A549 (cell line): ENCODE data around the gene ULK4. TPM values are rescaled to one million over a fixed set of nuclear protein-coding genes. Genes with fewer than 3 reads are reported as not detected.

Experiments used
- ATAC-seq, 2 experiments: fragments of 200-7000 bp in 1 of 2; fragments of >200 bp in 1 of 2; cut with Nextera tagmentation in 1 of 2; cut with Tn5 transposase in 1 of 2; 3 replicates each; pipeline versions ENCODE4 v1.8.0 to v1.9.1; 2018 to 2020; ENCODE audit warnings: mild to moderate bottlenecking in 1 of 2, moderate library complexity in 1 of 2
- CTCF ChIA-PET: fragments of 300-600 bp; sonication (Branson Sonifier 250); formaldehyde crosslinking; extraction: SDS; loops from one replicate; lab custom pipeline; 2021; ENCODE audit warnings: antibody characterized with exemption, inconsistent platforms; lab: Yijun Ruan, JAX
- POLR2A ChIA-PET: fragments of 350-600 bp; formaldehyde crosslinking; extraction: SDS; loops from one replicate; lab custom pipeline; 2021; ENCODE audit warnings: antibody characterized with exemption, inconsistent platforms; lab: Yijun Ruan, JAX
- DNase-seq, 2 experiments: peaks; one replicate each; pipeline versions ENCODE4 v3.0.0 to v3.0.0-alpha.2; 2011 to 2016; ENCODE audit warnings: low read depth in 1 of 2, low spot score in 1 of 2
- FAIRE-seq: peaks from 2 replicates; lab custom pipeline; 2011; peaks lifted over from hg19 to GRCh38; lab: Jason Lieb, UNC
- H3K27ac ChIP-seq, 2 experiments: fragments of >200 bp; sonication (Bioruptor Twin); formaldehyde crosslinking; 3 replicates each; pipeline ENCODE4 v1.5.1; 2016 to 2017
- H3K4me1 ChIP-seq: fragments of >200 bp; sonication (Bioruptor Twin); formaldehyde crosslinking; 3 replicates; pipeline ENCODE4 v1.6.1; 2016
- H3K4me2 ChIP-seq: fragments of >200 bp; sonication (Bioruptor Twin); formaldehyde crosslinking; 3 replicates; pipeline ENCODE4 v1.6.1; 2016
- H3K4me3 ChIP-seq: fragments of >200 bp; sonication (Bioruptor Twin); formaldehyde crosslinking; 3 replicates; pipeline ENCODE4 v1.5.1; 2016
- H3K9me3 ChIP-seq: fragments of >200 bp; sonication (Bioruptor Twin); formaldehyde crosslinking; 3 replicates; pipeline ENCODE4 v1.6.1; 2016
- BHLHE40 ChIP-seq: IDR thresholded peaks from 2 replicates; pipeline ENCODE4 v1.6.1; 2012; ENCODE audit warnings: low read depth, low read length, inconsistent platforms
- CBX2 ChIP-seq: fragments of 200-600 bp; sonication (generic); IDR thresholded peaks from 2 replicates; pipeline ENCODE4 v1.6.1; 2016; ENCODE audit warnings: low read depth, mild to moderate bottlenecking, borderline replicate concordance
- CBX8 ChIP-seq: fragments of 200-600 bp; sonication (generic); IDR thresholded peaks from 2 replicates; pipeline ENCODE4 v1.6.1; 2016
- CHD2 ChIP-seq: fragments of 150-350 bp; IDR thresholded peaks from 2 replicates; pipeline ENCODE4 v1.6.1; 2014; ENCODE audit warnings: low read length; ENCODE audit not compliant: partially characterized antibody
- EHF ChIP-seq: fragments of 250-450 bp; sonication (Bioruptor Pico); IDR thresholded peaks from 2 replicates; pipeline ENCODE4 v1.5.0; 2020; ENCODE audit warnings: mild to moderate bottlenecking
- EP300 ChIP-seq, 2 experiments: fragments of >200 bp; sonication (Bioruptor Twin); formaldehyde crosslinking; IDR thresholded peaks; 2 replicates in 1 of 2; 3 replicates in 1 of 2; pipeline ENCODE4 v1.6.1; 2016 to 2017
- FOSB ChIP-seq: fragments of 250-450 bp; sonication (Bioruptor Pico); IDR thresholded peaks from 2 replicates; pipeline ENCODE4 v1.5.0; 2020; ENCODE audit warnings: mild to moderate bottlenecking, moderate library complexity
- HEYL ChIP-seq: fragments of 250-450 bp; sonication (Bioruptor Pico); IDR thresholded peaks from 2 replicates; pipeline ENCODE4 v1.8.0; 2021; ENCODE audit warnings: mild to moderate bottlenecking, moderate library complexity
- HOXA7 ChIP-seq: fragments of 250-450 bp; sonication (Bioruptor Pico); IDR thresholded peaks from 2 replicates; pipeline ENCODE4 v1.5.0; 2020; ENCODE audit warnings: mild to moderate bottlenecking, moderate library complexity
- JUN ChIP-seq, 2 experiments: fragments of >200 bp; sonication (Bioruptor Twin); formaldehyde crosslinking; IDR thresholded peaks; 2 replicates in 1 of 2; 3 replicates in 1 of 2; pipeline ENCODE4 v1.6.1; 2016 to 2017
- JUNB ChIP-seq: fragments of >200 bp; sonication (Bioruptor Twin); formaldehyde crosslinking; IDR thresholded peaks from 2 replicates; pipeline ENCODE4 v1.6.1; 2016
- KDM5A ChIP-seq: fragments of 200-600 bp; sonication (generic); IDR thresholded peaks from 2 replicates; pipeline ENCODE4 v1.6.1; 2016; ENCODE audit warnings: antibody characterized with exemption, mild to moderate bottlenecking
- MAFK ChIP-seq: fragments of 450-650 bp; IDR thresholded peaks from 2 replicates; pipeline ENCODE4 v1.6.1; 2014; ENCODE audit not compliant: partially characterized antibody
- MAZ ChIP-seq: fragments of 150-350 bp; IDR thresholded peaks from 2 replicates; pipeline ENCODE4 v1.6.1; 2014; ENCODE audit warnings: antibody characterized with exemption, low read depth, low read length, borderline replicate concordance
- RAD21 ChIP-seq, 2 experiments: fragments of >200 bp in 1 of 2; sonication (Bioruptor Twin) in 1 of 2; formaldehyde crosslinking in 1 of 2; IDR thresholded peaks in 1 of 2; conservative IDR thresholded peaks in 1 of 2; 2 replicates in 1 of 2; 3 replicates in 1 of 2; pipeline ENCODE4 v1.6.1; 2012 to 2018; ENCODE audit warnings: inconsistent platforms in 1 of 2
- SMC3 ChIP-seq: fragments of >200 bp; sonication (Bioruptor Twin); formaldehyde crosslinking; IDR thresholded peaks from 3 replicates; pipeline ENCODE4 v1.6.1; 2018; ENCODE audit warnings: inconsistent platforms
- ZC3H11A ChIP-seq: fragments of 450-650 bp; IDR thresholded peaks from 2 replicates; pipeline ENCODE4 v1.6.1; 2014; ENCODE audit warnings: antibody characterized with exemption, mild to moderate bottlenecking
- ZFP36 ChIP-seq: fragments of 450-650 bp; IDR thresholded peaks from 2 replicates; pipeline ENCODE4 v1.6.1; 2014; ENCODE audit warnings: borderline replicate concordance; ENCODE audit not compliant: partially characterized antibody
- ZNF302 ChIP-seq: fragments of 250-450 bp; sonication (Bioruptor Pico); IDR thresholded peaks from 2 replicates; pipeline ENCODE4 v1.9.0; 2021; ENCODE audit warnings: inconsistent platforms, mild to moderate bottlenecking, moderate library complexity
- ZSCAN20 ChIP-seq: fragments of 250-450 bp; sonication (Bioruptor Pico); IDR thresholded peaks from 2 replicates; pipeline ENCODE4 v1.8.0; 2022; ENCODE audit warnings: mild to moderate bottlenecking, moderate library complexity
- WGBS: methylation state at CpG from one replicate; pipeline ENCODE4 v1.1.6; 2017; ENCODE audit errors: missing lambda C conversion rate; 5-methylcytosine and 5-hydroxymethylcytosine counted together
- polyA plus RNA-seq, 4 experiments: library from polyadenylated mRNA; depleted of rRNA in 3 of 4; stranded (reverse); fragments of >200 nt; fragmentation: RNase III in 1 of 4; extraction: RNeasy Plus Mini Kit Qiagen cat#74134 plus additional on column Dnase treatment in 1 of 4; gene quantifications; 2 replicates in 3 of 4; 3 replicates in 1 of 4; pipeline ENCODE4 v1.2.3, GENCODE V29; 2011 to 2017
- TF ChIP-seq, protein P1 (sequence below): fragments of >200 bp; sonication (Bioruptor Twin); formaldehyde crosslinking; IDR thresholded peaks from 3 replicates; pipeline ENCODE4 v1.6.1; 2016
- TF ChIP-seq, protein P2 (sequence below): fragments of 250-450 bp; sonication (Bioruptor Pico); IDR thresholded peaks from 2 replicates; pipeline ENCODE4 v1.5.0; 2020; ENCODE audit warnings: low read depth, mild to moderate bottlenecking, moderate library complexity
- TF ChIP-seq, protein P3 (sequence below): fragments of 250-450 bp; sonication (Bioruptor Pico); IDR thresholded peaks from 2 replicates; pipeline ENCODE4 v1.5.0; 2021; ENCODE audit warnings: mild to moderate bottlenecking, moderate library complexity, borderline replicate concordance
- TF ChIP-seq, protein P4 (sequence below): fragments of 450-650 bp; IDR thresholded peaks from 2 replicates; pipeline ENCODE4 v1.6.1; 2014; ENCODE audit warnings: antibody characterized with exemption

The ULK4 gene
- polyA plus RNA-seq, 2 of the 4 experiments (the other 2 are of a cell fraction): 4.9 to 7.7 TPM

DNA sequence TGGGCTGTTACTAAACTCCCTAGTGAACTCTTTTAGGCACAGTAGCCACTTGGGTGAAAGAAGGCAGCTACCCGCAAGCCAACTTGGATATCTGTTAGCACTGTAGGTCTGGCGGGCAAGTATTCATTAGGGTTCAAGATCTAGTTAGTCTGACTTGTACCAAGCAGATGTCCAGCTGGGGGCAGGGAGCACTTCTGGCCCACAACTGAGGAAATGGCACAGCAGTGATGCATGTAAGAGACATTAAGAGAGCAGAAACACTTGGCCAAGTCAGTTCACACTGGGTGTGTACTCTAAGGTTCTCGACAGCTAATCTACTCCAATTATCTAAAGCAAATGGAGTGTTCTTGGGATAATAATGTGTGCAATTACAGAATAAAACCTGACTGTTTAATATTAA, 630.9 kb downstream of the ULK4 start (continued):
- no peak for TF ChIP-seq CBX8
- no peak for TF ChIP-seq EP300 (IDR thresholded peaks at IDR 0.05)
- TF ChIP-seq HEYL (CRISPR knock-in tag): no peak
- TF ChIP-seq, protein P1, sequence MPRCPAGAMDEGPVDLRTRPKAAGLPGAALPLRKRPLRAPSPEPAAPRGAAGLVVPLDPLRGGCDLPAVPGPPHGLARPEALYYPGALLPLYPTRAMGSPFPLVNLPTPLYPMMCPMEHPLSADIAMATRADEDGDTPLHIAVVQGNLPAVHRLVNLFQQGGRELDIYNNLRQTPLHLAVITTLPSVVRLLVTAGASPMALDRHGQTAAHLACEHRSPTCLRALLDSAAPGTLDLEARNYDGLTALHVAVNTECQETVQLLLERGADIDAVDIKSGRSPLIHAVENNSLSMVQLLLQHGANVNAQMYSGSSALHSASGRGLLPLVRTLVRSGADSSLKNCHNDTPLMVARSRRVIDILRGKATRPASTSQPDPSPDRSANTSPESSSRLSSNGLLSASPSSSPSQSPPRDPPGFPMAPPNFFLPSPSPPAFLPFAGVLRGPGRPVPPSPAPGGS: no peak
- no peak for TF ChIP-seq EHF (CRISPR knock-in tag)
- TF ChIP-seq MAFK: no peak
- TF ChIP-seq CHD2: no peak
- TF ChIP-seq ZC3H11A: no peak

DNA sequence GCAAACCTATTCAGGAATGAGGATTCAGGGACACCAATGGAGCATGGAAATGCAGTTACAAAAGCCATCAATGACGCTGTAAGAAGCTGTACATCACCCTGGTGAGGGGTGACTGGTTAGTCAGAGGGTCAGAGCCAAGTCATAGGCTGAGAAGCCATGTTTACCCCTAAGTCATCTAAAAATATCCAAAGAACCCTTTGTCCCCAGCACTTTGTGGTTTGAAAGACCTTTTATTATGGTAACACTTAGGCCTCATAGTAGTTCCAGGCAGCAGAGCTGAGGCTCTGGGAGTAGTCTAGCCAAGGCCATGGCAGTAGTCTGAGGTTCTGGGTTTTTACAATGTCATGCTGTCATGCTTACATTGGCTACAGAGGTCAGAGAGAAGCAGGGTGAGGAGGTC, 631.4 kb downstream of the ULK4 start:
- ChIA-PET POLR2A (no interaction called here), CTCF (interaction anchor here (0.6 to 1.3 kb wide), 2 partner anchors 23 to 27 kb away, joined by 3 read pairs; no protein-coding TSS in a partner anchor)
- Histone ChIP-seq H3K27ac (no peak overlapping the region), H3K4me1 (0 out of 3 replicates have a peak, but pooled peaks cover 4% of the 10 kb centered on the region), H3K4me3 (no peak overlapping the region), H3K4me2 (no peak overlapping the region), H3K9me3 (no peaks in the 10 kb centered on the region)
- no peak for ATAC-seq
- no peak for DNase-seq
- TF ChIP-seq JUNB (no peak), RAD21 (conservative IDR thresholded peaks at IDR 0.05 in 1 of 2, IDR thresholded peaks at IDR 0.05 in 1 of 2) (no peak)
- FAIRE-seq: no peak
- 67% methylated on average over 1 of the region's 1 CpG for WGBS

DNA sequence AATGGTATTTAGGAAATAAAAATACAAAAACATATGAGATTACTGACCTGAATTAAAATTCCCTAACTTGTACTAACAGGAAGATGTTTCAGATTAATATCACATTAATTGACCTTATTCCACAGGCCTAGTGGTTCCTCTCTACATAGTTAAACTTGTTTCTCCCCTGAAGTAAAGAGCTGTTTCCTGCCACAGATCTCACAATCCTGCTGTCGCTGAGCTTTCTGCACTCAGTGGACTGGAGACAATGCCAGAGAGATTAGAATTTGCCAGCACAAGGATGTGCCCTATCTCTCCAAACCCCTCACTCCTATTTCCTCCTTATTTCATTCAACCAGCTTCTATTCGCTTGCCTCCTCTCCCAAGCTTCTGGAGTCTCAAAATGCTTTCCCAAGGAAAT, 632.0 kb downstream of the ULK4 start:
- ATAC-seq: no peak
- H3K27ac ChIP-seq: no peak overlapping the region
- TF ChIP-seq HEYL (CRISPR knock-in tag): no peak
- no peak for TF ChIP-seq FOSB (CRISPR knock-in tag)
- no peak for TF ChIP-seq ZNF302 (CRISPR knock-in tag)
- no peak for TF ChIP-seq HOXA7 (CRISPR knock-in tag)
- no peak for TF ChIP-seq SMC3
- TF ChIP-seq BHLHE40: no peak
- no peak for TF ChIP-seq CBX2
- no peak for TF ChIP-seq JUN (IDR thresholded peaks at IDR 0.05)
- TF ChIP-seq, protein P2, sequence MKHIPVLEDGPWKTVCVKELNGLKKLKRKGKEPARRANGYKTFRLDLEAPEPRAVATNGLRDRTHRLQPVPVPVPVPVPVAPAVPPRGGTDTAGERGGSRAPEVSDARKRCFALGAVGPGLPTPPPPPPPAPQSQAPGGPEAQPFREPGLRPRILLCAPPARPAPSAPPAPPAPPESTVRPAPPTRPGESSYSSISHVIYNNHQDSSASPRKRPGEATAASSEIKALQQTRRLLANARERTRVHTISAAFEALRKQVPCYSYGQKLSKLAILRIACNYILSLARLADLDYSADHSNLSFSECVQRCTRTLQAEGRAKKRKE: no peak
- TF ChIP-seq EP300 (IDR thresholded peaks at IDR 0.05): no peak
- no peak for TF ChIP-seq ZSCAN20 (CRISPR knock-in tag)
- TF ChIP-seq ZFP36: no peak
- TF ChIP-seq EHF (CRISPR knock-in tag): no peak
- TF ChIP-seq, protein P3, sequence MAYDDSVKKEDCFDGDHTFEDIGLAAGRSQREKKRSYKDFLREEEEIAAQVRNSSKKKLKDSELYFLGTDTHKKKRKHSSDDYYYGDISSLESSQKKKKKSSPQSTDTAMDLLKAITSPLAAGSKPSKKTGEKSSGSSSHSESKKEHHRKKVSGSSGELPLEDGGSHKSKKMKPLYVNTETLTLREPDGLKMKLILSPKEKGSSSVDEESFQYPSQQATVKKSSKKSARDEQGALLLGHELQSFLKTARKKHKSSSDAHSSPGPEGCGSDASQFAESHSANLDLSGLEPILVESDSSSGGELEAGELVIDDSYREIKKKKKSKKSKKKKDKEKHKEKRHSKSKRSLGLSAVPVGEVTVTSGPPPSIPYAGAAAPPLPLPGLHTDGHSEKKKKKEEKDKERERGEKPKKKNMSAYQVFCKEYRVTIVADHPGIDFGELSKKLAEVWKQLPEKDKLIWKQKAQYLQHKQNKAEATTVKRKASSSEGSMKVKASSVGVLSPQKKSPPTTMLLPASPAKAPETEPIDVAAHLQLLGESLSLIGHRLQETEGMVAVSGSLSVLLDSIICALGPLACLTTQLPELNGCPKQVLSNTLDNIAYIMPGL (CRISPR knock-in tag): no peak
- TF ChIP-seq MAZ: no peak
- TF ChIP-seq KDM5A: no peak
- TF ChIP-seq, protein P4, sequence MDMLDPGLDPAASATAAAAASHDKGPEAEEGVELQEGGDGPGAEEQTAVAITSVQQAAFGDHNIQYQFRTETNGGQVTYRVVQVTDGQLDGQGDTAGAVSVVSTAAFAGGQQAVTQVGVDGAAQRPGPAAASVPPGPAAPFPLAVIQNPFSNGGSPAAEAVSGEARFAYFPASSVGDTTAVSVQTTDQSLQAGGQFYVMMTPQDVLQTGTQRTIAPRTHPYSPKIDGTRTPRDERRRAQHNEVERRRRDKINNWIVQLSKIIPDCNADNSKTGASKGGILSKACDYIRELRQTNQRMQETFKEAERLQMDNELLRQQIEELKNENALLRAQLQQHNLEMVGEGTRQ: no peak
- TF ChIP-seq, all 56 proteins: peak for 0
- H3K9me3 ChIP-seq: no peaks in the 10 kb centered on the region
- ChIA-PET CTCF (interaction anchor here (0.6 to 1.3 kb wide), 2 partner anchors 22 to 26 kb away, joined by 3 read pairs; no protein-coding TSS in a partner anchor), POLR2A (no interaction called here)
- H3K4me2 ChIP-seq: no peak overlapping the region
- H3K4me3 ChIP-seq: no peak overlapping the region
- FAIRE-seq: no peak
- WGBS: 95% methylated on average over 2 of the region's 2 CpGs
- no peak for DNase-seq
- 0 out of 3 replicates have a peak, but pooled peaks cover 4% of the 10 kb centered on the region for H3K4me1 ChIP-seq
